Adrenal gland (tissue), 12 donors: Measurements from ENCODE around the gene S100A9. TPM values are rescaled to one million over a fixed set of nuclear protein-coding genes. Genes with fewer than 3 reads are reported as not detected.

Experiments
- DNase-seq, 7 donors: peaks; one replicate each; pipeline ENCODE4 v3.0.0-alpha.2; 2019 to 2020
- H3K27ac ChIP-seq, 5 donors: fragments of 200-600 bp; sonication (generic) in 4 of 5; 1 replicate in 3 of 5; 2 replicates in 2 of 5; pipeline versions ENCODE4 v1.5.1 to v1.8.0; 2016 to 2020; ENCODE audit warnings: mild to moderate bottlenecking in 1 of 5
- H3K27me3 ChIP-seq: fragments of 200-600 bp; 2 replicates; pipeline ENCODE4 v1.8.0; 2021
- H3K36me3 ChIP-seq, 2 donors: fragments of 200-600 bp; replicated peaks in 1 of 2; 1 replicate in 1 of 2; 2 replicates in 1 of 2; pipeline versions ENCODE4 v1.5.1 to v1.8.0; 2018 to 2022
- H3K4me1 ChIP-seq, 2 donors: fragments of 200-600 bp; replicated peaks in 1 of 2; 1 replicate in 1 of 2; 2 replicates in 1 of 2; pipeline versions ENCODE4 v1.5.1 to v1.8.0; 2018 to 2021
- H3K4me3 ChIP-seq, 4 donors: fragments of 200-600 bp; sonication (generic) in 3 of 4; one replicate each; pipeline ENCODE4 v1.5.1; 2016 to 2018
- H3K9me3 ChIP-seq, 3 donors: fragments of 200-600 bp; sonication (generic) in 1 of 3; replicated peaks in 1 of 3; 1 replicate in 2 of 3; 2 replicates in 1 of 3; pipeline versions ENCODE4 v1.5.1 to v1.8.0; 2016 to 2021
- POLR2A ChIP-seq, 2 donors: fragments of 450-650 bp; IDR thresholded peaks; one replicate each; pipeline ENCODE4 v1.6.1; 2017; ENCODE audit warnings: antibody characterized with exemption in 2 of 2, mild to moderate bottlenecking in 2 of 2, moderate library complexity in 1 of 2
- WGBS, 4 donors: extraction: QIAGEN DNeasy Blood & Tissue Kit in 2 of 4; methylation state at CpG; one replicate each; pipeline versions ENCODE4 v1.1.5 to v1.1.7; 2013 to 2017; 5-methylcytosine and 5-hydroxymethylcytosine counted together
- intact Hi-C, 2 donors: fragments of 100-400 bp; cut with DNase I; formaldehyde crosslinking; loops; one replicate each; pipeline versions ENCODE4 v1.14.1 to v1.15.0; 2022 to 2023
- polyA plus RNA-seq, 3 donors: library from polyadenylated mRNA; stranded (reverse); fragments of 200-250 nt in 2 of 3; fragments of 350-450 nt in 1 of 3; fragmentation: Illumina TruSeq in 1 of 3; extraction: RNeasy Lipid Tissue Mini Kit (QIAGEN cat#74804) in 1 of 3; gene quantifications; one replicate each; pipeline ENCODE4 v1.2.3, GENCODE V29; 2013 to 2014
- total RNA-seq, 9 donors: library from RNA; depleted of rRNA in 4 of 9; stranded (reverse); fragments of >200 nt in 4 of 9; fragments of 120-200 nt in 1 of 9; fragmentation: NEBNext Ultra II Directional in 1 of 9; extraction: Animal tissue kit (Norgen Biotek cat#: 25700) in 1 of 9; gene quantifications; one replicate each; pipeline versions ENCODE4 v1.1.0 to v1.2.4, GENCODE V29; 2013 to 2023
- TF ChIP-seq, protein P1 (sequence below), 6 experiments: fragments of 450-650 bp in 4 of 6; fragments of 200-600 bp in 2 of 6; sonication (generic) in 1 of 6; IDR thresholded peaks; 1 replicate in 5 of 6; 2 replicates in 1 of 6; pipeline versions ENCODE4 v1.5.1 to v1.8.0; 2016 to 2021; ENCODE audit warnings: antibody characterized with exemption in 6 of 6, mild to moderate bottlenecking in 2 of 6, moderate library complexity in 1 of 6
- donor health status: healthy with polysubstance abuse.
- donor health status: Bipolar disorder and iron deficiency.
- donor health status: DM: yes; HTN: yes; CAD: no.
- donor health status: DM: no; HTN: no; CAD: no.
- donor health status: DM: no; HTN: no; CAD: no.
- donor health status: DM: yes; HTN: yes; CAD: no.

Gene S100A9
- total and polyA plus RNA-seq, 12 donors, result 30.6 to 544 (median 158) TPM

DNA sequence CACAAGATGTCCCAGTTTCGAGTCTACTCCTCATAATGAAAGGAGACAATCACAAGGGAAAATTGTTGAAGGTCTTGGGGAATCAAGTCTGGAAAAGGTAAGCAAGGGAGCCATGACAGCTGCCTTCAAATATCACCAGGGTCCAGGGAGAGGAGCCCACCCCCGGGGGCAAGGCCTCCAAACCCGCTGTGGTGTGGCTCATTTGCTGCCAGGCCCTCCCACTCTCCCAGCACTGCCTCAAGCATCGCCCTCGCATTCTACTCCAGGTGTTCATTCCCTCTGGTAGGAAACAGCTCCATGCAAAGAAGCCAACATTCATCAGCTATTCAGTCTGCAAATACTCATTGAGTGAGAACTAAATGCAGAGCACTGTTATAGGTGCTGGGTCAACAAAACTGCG is 8.6 kb downstream of the S100A9 start:
- intact Hi-C loops, result no loop called here
- no peak overlapping the region for H3K4me3 ChIP-seq
- H3K27me3 ChIP-seq, result no peaks in the 10 kb centered on the region
- TF ChIP-seq, protein P1, sequence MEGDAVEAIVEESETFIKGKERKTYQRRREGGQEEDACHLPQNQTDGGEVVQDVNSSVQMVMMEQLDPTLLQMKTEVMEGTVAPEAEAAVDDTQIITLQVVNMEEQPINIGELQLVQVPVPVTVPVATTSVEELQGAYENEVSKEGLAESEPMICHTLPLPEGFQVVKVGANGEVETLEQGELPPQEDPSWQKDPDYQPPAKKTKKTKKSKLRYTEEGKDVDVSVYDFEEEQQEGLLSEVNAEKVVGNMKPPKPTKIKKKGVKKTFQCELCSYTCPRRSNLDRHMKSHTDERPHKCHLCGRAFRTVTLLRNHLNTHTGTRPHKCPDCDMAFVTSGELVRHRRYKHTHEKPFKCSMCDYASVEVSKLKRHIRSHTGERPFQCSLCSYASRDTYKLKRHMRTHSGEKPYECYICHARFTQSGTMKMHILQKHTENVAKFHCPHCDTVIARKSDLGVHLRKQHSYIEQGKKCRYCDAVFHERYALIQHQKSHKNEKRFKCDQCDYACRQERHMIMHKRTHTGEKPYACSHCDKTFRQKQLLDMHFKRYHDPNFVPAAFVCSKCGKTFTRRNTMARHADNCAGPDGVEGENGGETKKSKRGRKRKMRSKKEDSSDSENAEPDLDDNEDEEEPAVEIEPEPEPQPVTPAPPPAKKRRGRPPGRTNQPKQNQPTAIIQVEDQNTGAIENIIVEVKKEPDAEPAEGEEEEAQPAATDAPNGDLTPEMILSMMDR (IDR thresholded peaks at IDR 0.05), result no peak
- TF ChIP-seq POLR2A (IDR thresholded peaks at IDR 0.05), result no peak
- H3K4me1 ChIP-seq, result no peaks in the 10 kb centered on the region
- peak in 2 of 7 donors; percentile 7 to 10 for DNase-seq
- H3K9me3 ChIP-seq, result no peaks in the 10 kb centered on the region
- H3K36me3 ChIP-seq, result no peaks in the 10 kb centered on the region
- WGBS, 4 donors, result 64 to 82% (median 79%) methylated on average over 6 of the region's 6 CpGs
- H3K27ac ChIP-seq, result no peak overlapping the region

DNA sequence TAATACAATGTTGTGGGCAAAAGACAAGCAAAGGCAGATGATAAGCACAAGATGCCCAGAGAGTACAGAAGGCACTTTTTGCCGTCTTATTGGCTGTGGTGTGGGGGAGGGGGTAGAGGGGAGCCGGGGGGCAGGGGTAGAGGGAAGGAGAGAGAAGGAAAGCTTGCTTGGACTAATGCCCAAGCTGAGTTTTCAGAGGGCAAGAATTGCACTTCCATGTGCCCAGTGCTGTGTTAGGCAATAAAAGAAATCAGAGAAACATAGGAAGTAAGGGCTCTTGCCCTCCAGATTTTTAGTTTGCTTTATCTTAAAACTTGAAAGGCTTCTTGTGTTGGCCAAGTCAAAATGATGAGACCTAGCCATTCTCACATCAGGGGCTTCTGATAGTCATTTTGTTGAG is 9.4 kb downstream of the S100A9 start:
- TF ChIP-seq POLR2A (IDR thresholded peaks at IDR 0.05), result no peak
- TF ChIP-seq, protein P1 (IDR thresholded peaks at IDR 0.05), result no peak
- Histone ChIP-seq H3K9me3 (no peaks in the 10 kb centered on the region), H3K27me3 (no peaks in the 10 kb centered on the region), H3K4me1 (no peaks in the 10 kb centered on the region), H3K27ac (no peak overlapping the region), H3K4me3 (no peak overlapping the region), H3K36me3 (no peaks in the 10 kb centered on the region)
- intact Hi-C loops, result no loop called here
- peak in 1 of 7 donors; percentile 9 for DNase-seq
- WGBS, 4 donors, result 35 to 60% (median 55%) methylated on average over 2 of the region's 2 CpGs

DNA sequence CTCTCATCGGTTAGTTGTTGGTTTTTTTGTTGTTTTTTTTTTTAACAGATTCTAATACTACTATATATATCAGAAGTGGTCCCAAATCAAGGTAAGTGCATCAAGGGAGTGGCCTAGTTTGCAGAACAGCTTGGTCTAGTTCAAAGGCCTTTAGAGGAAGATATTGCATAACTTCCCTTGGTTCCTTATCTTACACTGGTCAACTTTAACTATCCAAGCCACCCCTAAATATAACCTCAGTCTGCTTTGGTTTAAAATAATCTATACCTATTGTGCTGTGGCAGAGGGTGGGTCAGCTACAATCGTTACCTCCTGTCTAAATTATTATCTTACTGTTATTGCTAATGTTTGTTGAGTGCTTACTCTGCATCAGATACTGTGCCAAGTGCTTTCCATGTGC is 10.8 kb downstream of the S100A9 start:
- Histone ChIP-seq H3K27ac (no peak overlapping the region), H3K27me3 (no peaks in the 10 kb centered on the region), H3K36me3 (no peaks in the 10 kb centered on the region), H3K4me3 (no peak overlapping the region), H3K4me1 (no peaks in the 10 kb centered on the region), H3K9me3 (no peaks in the 10 kb centered on the region)
- 64 to 80% (median 70%) methylated on average over 2 of the region's 2 CpGs for WGBS, 4 donors
- intact Hi-C loops, result no loop called here
- no peak for DNase-seq
- TF ChIP-seq POLR2A (IDR thresholded peaks at IDR 0.05), result no peak
- TF ChIP-seq, protein P1 (IDR thresholded peaks at IDR 0.05), result no peak

DNA sequence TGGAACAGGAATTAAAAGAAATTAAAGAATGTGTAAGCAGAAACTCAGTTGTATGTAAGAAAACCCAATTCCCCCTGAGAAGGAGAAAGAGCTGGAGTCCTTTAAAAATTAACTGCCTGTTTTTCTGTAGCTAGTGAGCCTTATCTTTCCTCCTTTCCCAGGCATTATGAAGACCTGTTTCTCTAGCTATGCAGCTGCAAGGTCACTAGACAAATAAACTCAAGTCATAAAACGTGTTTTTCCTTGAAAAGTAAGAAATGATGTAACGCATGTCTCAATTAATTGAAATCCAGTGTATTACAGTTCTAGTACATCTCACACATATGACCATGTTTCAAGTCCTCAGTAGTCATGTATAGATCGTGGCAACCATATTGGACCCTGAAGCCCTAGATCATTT is 12.5 kb downstream of the S100A9 start:
- 49 to 65% (median 56%) methylated on average over 3 of the region's 3 CpGs for WGBS, 4 donors
- H3K4me1 ChIP-seq, result no peaks in the 10 kb centered on the region
- no peaks in the 10 kb centered on the region for H3K27me3 ChIP-seq
- no peak for DNase-seq
- TF ChIP-seq, protein P1 (IDR thresholded peaks at IDR 0.05), result no peak
- no peak for TF ChIP-seq POLR2A (IDR thresholded peaks at IDR 0.05)
- no peaks in the 10 kb centered on the region for H3K36me3 ChIP-seq
- no peak overlapping the region for H3K27ac ChIP-seq
- no peaks in the 10 kb centered on the region for H3K9me3 ChIP-seq
- intact Hi-C loops, result no loop called here
- no peak overlapping the region for H3K4me3 ChIP-seq
